NCI-H526 (cell line): Measurements from ENCODE around the gene PARS2.
"Not testable (repeated sequence)": the region's sequence is repeated elsewhere in the genome, so short reads cannot be mapped to it uniquely, and the experiment has no call there.

Experiments used
- DNase-seq, 2 experiments: peaks; one replicate each; lab custom pipeline; 2025; lab: John Stamatoyannopoulos, UW

The PARS2 gene

DNA sequence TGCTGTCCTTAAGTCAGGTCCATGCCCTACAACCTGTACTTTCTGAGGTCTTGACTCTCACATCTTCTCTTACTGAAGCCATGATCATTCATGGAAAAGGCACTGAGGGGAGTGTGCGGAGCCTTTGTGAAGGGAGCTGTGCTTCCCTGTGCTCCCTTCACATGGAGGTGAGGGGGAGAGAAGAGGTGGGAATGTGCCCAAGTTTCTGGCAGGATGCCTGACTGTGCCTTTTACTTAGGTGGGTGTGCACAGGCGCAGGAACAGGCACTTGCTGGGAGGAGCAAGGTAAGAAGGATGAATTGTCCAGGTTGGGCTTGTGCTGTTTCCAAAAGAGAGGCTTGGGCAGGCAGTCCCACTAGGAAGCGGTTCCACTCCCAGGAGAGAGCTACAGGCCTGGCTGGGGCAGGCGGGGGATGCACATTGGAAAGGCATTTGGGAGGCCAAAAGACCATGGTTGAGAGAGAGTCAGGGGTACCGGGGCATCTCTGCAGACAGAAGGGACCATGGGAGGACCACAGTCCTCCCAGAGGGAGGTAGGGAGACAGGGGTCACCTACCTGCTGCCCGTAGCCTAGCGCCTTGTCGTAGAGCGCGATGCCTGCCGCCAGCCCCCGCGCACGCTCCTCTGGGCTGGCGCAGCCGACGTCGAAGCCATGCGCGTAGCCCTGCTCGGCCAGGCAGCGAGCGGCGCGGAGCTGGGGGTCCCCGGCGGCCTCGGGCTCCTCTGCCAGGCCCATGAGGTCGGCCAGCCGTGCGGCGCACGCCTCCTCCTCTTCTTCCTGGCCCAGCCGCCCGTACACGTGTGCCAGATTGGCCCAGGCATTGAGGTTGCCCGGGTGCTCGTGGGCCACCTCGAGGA, 35.9 kb upstream of the PARS2 start:
- no peak for DNase-seq

DNA sequence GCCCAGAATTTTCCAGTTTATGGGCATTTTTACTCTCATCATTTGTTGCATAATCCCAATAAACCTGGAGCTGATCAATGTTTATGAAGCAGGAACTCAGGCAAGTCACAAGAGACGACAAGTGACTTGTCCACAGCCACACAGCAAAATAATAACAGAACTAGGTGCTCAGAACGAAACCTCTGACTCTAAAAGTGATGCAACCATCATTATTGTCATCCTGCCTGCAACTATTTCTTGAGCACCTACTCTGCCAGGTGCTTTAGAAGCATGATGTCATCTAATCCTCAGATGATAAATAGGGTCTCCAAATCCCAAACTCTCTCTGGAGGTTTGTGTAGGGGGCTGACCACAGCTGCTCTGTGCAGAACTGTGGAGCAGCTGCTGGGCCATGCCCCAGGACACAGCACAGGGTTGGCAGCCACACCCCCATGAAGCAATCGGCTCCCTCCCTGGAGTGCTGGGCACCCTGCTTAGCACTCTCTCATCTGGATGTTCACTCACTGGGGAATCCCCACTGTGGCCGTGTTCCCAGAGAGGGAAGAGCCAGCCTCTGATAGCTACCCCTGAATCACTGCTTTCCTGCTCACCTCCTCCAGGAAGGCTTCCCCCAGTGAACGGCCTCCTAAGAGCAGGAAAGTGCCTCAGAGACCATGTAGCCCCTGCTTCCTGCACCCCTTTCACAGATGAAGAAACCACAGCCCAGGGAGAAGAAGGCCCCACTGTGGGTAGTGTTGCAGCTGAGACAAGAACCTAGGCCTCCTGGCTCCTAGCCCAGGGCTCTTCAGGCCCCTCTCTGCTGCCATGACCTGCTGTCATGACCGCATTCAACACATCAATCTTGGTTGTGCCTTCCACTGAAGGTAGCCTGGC, 34.7 kb upstream of the PARS2 start:
- DNase-seq = no peak

DNA sequence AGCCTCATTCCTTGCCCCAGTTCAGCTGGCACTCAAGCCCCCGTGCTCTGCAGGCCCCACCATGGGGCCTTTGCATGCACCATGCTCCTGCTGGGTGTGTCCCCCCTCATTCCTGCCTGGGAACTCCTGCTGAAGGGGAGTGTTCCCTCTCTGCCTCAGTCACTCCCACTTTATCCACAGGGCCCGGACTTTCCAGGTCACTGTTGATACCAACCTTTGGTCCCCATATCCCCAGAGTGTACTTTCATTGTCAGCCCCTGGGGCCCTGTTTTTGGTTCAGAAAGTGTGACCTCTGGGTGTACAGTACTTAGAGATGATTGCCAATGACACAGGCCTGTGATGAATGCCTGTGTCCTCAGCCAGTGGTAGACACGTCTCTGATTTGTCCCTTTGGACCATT, 33.9 kb upstream of the PARS2 start:
- DNase-seq = no peak

DNA sequence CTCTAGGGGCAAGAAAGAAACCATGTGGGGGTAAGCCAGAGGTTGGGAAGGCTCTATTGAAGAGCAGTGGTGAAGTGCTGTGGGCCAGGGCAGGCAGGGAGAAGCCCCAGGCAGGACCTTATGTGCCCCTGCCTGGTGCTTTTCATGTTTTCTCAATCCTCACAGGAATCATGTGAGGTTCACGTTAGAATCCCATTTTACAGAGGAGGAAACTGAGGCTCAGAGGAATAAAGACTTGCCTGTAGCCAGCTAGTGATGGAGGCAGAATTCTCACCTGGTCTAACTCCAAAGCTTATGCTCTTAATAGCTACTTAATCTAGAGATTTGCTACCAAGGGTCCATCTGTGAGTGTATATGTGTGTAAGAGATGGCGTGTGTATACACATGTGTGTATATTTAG, 32.6 kb upstream of the PARS2 start:
- DNase-seq = no peak

DNA sequence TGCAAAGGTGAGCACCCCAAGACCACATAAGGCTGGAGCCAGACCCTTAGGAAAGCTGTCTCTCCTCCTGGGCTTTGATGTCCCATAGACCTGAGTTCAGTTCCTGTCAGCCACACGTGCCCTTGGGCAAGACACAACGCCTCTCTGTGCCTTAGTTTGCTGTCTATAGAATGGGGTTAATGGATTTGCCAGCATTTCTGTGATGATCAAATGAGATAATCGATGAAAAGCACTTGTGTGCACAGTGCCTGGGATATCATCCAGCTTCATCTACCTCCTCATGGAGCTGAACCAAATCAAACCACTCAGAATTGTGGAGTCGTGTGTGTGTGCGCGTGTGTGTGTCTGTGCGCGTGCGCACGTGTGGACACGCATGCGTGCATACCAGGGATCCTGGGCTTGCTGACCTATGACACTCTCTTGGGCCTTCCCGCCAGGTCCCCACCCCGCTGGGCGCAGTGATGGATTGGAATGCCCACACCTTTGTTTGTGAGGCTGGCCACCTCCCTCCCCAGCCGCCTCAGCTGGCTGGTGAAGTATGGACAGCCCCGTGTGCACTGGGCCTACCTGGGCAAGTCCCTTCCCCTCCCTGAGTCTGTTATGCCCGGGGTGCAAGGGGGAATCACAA, 31.6 kb upstream of the PARS2 start:
- DNase-seq = no peak

DNA sequence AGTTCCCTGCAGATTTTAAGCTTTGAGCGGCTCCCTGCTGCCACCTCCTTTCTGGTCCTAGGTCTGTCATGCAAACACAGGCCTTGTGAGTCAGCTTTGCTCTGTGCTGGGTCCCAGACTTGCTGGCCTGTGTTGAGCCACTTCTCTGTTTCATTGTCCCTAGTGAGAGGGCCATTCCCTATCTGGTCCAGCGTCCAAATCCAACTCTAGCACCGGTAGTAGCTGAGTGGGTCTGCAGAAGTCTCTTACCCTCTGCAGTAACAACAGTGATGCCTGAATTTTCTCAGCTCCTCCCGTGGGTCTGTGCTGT, 31.0 kb upstream of the PARS2 start:
- DNase-seq = no peak

DNA sequence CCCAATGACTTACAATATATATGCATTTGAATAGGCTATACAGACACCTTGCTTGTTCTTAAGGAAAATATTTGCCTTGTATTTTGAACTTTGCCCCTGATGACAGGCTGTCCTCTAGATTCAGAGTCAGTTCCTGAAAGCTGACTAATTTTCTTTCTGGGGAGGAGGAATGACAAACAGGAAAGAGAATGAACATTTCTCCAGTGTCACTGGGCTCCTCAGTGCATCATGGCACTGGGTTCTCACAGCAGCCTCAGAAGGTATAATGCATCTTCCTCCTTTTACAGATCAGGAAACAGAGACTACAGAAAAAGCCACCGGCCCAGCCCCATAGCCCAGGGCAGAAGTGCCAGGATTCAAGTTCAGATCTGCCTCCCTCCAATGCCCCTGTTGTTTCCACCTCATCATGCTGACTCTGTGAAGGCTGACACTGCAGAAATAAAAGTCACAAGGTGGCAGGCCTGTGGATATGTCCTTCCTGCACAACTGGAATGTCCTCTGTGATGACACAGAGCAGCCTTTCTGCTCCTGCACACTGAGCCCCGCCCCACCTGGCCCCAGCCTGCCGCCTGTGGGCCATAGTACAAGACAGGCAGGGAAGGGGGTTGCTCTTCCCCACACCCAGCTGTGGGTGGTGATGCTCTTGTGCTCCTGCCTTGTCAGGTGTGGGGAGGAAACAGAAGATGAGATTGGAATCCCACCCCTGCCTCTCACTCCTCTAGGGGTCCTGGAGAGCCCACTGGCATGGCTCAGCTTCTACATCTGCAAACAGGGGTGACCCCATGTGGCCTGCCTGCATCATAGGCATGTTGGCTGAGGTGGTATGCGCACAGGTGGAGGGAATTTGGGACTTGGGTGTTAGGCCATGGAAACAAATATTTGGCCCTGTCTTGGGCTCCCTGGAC, 30.4 kb upstream of the PARS2 start:
- DNase-seq = peak in 1 of 2 experiments; percentile 47

DNA sequence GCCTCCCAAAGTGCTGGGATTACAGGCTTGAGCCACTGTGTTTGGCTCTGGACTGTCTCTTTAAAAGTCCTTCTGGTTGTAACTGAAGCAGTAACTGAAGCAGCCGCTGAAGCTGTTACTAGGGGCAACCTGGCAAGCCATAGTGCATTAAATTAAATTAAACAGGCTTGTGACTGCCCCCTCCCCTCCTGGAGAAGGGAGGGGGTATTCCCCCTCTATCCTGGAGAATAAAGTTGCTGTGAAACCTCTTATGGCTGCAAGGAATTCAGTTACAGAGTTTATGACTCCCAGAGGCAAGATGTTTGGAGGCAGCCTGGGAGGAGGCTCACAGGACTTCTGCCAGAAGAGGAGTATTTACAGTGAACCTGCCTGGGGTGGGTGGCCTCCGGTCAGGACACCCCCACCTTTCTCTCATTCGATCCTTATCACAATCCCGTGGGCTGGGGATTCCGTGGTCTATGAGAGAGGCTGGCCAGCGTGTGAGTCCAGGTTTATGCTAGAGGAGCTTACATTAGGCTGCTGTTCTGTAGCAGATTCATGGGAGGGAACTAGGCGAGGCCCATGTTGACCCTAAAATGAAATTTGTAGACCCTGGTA, 28.5 kb upstream of the PARS2 start:
- DNase-seq = peak; percentile 47 to 65

DNA sequence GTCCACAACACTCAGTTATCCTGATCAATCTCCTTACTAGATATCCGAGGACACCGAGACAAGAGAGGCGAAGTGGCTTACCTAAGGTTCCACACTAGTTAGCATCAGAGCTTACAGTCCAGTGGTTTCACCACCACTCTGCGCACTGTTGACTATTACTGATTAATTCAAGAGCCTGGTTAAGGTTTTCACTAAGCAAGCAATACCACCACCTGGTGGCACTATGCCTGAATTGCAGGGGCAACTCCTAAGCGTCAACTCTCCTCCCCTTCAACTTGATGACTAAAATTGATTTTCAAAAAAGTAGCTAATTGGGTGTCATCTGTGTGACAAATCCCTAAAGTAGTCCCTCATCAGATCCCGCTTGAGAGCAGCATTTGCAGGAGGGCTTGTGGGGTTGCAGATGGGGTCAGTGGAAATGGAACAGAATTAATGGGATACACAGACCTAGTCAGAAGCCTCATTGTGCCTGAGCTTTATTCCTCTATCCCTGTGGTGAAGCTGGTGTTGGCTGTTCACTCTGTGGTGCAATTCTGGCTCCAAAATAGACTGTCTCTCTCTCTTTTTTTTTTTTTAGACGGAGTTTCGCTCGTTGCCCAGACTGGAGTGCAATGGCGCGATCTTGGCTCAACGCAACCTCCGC, 27.7 kb upstream of the PARS2 start:
- DNase-seq = peak; percentile 75 to 90

DNA sequence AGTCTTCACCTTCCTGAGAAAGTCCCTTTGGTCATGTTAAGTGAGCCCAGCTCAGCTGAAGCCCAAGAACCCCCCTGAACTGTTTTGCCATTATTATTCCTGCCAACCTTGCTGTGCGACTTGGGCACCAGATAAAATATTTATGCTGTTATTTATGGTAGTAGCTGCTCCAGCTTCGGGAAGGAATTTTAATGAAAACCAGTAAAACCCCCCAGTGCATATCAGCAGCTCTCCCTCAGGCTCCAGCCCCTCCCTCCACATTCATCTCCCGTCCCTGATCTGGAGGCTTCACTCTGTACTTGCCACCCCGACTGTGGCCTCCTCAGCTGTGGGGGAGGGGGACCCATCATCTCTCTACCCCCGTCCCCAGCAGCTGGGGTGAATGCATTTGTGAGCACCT, 24.1 kb upstream of the PARS2 start:
- no peak for DNase-seq

DNA sequence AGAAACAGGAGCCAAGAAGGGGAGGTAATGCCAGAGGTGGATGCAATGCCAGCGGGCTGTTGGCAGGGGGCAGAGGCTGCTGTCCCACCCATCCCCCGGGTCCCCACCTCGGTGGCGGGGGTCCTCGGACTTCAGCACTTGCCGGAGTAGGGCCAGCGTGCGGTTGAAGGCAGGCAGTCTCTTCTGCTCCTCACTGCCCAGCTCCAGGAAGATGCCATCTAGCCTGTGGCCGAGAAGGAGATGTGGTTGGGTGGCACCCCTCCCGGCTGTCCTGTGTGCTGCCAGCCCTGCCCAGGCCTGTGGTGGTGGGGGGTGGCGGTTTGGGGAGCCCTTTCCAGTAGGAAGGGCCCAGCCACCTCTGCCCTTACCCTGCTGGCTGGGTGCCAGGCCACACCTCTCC, 23.3 kb upstream of the PARS2 start:
- DNase-seq = no peak

DNA sequence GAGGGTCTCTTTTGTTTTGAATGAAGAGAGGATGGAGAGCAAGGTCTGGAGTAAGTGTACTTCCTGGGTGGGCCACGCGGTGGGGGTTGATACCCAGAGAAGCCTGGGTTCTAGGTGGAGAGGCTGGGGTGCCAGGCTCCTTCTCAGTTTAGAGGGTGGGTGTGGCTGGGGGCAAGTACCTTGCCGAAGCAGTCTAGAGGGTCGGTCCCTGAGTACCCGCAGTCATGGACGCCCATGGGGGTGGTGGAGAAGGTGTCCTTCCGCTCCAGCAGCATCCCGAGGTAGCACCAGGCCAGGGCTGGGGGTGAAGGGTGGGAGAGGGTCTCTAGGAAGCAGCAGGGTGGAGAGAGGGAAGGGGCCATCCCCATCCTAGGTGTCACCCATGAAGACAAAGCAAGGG, 22.5 kb upstream of the PARS2 start:
- no peak for DNase-seq

DNA sequence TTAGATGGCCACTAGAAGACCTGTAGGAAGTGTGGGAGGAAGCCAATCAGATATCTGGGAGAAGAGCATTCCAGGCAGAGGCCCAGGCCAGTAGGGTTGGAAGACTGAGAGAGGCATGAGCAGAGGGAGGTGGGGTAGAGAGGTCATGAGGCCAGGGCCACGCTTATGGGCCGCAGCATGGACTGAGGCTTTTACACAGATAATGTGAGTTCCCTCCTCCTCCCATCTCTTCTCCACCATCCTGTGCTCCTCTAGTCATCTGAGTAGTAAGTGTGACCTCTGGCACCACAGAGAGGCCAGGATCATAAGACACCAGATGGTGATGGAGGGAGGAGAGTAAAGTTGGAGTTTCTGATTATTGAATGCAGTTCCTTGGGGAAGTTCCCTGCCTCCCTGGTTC, 19.7 kb upstream of the PARS2 start:
- no peak for DNase-seq

DNA sequence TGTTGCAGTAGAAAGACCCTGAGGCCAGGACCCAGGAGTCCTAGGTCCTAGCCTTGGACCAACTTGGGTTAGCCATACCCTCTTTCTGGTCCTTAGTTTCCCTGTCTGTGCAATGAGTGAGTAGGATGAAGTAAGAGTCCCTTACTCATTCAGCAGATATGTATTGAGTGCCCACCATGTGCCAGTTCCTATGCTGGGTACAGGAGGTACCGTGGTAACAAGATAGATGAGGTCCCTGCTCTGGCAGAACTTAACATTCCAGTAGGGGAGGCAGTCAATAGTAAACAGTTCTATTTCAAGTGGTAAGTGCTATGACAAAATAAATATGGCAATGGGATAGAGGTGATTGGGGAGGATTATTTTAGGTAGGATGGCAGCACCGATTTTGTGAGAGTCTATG, 18.3 kb upstream of the PARS2 start:
- no peak for DNase-seq

DNA sequence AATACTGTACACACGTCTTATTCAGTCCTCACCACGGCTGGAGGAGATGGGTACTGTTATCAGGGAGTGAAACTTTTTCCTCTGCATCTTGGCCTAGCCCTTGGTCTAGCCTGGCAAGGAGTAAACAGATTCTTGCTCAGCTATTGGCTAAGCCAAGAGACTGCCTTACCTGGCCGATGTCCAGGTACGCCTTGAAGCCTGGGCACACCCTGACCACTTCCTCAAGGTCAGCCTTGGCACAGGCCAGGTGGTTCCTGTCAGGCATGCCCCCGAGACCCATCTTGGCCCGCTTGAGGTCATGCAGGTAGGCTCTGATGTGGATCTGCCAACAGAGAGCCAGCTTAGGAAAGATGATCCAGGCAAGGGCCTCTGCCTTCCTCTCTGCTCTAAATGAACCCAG, 17.8 kb upstream of the PARS2 start:
- no peak for DNase-seq

DNA sequence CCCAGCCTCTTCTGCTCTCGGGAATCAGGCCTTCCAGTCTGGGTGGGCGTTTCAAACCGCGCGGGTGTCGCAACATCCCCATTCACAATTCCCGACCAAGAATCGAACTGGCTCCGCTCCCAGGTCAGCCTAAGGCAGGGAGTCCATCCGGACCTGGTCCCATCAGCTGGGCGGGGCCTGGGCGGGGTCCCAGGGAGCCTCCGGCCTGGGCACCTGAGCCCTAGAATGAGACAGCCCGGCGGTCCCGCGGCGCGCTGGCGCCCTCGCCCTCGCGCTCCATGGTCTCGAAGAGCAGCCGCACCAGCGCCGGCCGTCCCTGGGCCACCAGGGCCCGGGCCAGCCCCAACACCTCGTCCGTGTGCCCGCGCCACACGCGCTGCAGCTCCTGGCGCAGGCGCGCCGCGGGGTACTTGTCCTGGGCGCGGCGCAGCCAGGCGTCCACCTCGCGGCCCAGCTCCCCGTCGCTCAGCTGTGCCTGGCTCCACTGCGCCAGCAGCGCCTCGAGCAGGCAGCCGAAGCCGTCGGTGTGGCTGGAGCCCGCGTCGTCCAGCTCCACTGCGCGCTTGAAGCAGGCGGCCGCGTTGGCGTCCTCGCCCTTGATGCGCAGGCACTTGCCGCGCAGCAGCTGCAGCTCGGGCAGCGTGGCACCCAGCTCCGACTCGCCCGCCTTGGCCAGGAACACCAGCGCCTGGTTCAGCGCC, 16.9 kb upstream of the PARS2 start:
- no peak for DNase-seq

DNA sequence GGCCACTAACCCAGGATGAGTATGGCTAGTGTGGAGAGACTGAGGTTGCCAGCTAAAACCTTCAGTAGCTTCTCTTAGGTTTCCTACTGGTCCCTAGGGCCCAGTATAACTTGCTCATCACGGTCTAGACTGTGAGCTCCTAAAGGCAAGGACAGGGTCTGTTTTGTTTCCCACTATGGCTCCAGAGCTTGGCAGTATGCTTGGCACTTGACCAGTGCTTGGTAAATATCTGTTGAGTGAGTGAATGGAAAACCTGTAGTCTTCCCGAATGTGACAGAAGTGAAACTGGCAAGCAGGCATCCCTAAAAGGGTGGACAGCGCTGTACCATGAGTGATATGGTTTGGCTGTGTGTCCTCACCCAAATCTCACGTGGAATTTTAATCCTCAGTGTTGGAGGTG, 13.1 kb upstream of the PARS2 start:
- no peak for DNase-seq

DNA sequence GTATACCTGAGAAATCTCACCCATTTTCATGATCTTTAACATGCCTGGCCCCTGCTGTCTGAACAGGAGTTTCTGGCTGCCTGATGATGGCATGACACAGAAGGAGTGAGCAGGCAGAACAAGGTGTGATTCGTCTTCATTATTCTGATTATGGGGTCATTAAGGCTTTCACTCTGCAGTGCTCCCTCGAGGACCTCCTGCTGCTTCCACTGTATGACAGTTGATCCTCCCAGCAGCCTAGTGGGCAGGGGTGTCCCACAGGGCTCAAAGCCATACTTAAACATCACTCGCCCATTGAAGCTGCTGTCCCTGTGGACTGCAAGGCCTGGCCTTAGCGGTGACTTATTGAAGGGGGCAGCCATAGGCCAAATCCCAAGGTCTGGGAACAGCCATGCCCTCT, 12.7 kb upstream of the PARS2 start:
- no peak for DNase-seq

DNA sequence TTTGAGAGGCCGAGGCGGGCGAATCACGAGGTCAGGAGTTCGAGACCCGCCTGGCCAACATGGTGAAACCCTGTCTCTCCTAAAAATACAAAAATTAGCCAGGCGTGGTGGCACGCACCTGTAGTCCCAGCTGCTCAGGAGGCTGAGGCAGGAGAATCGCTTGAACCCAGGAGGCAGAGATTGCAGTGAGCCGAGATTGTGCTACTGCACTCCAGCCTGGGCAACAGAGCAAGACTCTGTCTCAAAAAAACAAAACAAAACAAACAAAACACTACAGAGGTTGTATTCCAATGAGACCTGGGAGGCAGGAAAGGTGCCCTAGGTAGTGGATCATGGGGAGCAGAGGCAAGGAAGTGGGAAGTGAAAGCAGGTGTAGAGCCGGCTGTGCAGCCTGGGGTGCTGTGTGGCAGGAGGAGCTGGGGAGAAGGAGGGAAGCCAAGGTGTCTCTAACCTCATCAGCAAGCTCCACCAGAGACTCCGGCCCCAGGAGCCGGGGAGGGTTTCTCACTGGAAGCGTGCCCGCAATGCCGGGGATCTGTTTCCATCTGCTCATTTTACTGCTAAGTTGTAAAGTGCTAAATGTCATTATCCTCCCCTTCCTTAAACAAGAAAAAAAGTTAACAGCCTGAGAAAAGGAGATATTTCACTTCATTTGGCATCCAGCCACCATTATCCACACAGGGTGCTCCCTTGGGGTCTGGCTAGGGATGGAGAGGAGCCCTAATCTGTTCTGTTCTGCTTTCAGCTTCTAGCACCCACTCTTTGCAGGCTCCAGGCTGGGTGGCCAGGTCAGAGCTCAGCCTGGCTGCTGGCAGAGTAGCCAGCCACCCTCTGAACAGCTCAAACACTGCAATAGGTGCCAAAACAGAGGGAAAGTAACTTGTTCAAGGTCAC, 11.8 kb upstream of the PARS2 start:
- not testable (repeated sequence) for DNase-seq
